Activated CD4-positive, alpha-beta T cell treated with anti-CD3 and anti-CD28 coated beads, Interleukin-2, amount 50 U/mL, for 24 hours (primary cell): Measurements from ENCODE around the gene TMED9.

Experiments used
- DNase-seq, 2 donors: peaks; one replicate each; pipeline ENCODE4 v3.0.0-alpha.2; 2020; ENCODE audit warnings: low read depth in 1 of 2, low spot score in 1 of 2

TMED9 gene

DNA sequence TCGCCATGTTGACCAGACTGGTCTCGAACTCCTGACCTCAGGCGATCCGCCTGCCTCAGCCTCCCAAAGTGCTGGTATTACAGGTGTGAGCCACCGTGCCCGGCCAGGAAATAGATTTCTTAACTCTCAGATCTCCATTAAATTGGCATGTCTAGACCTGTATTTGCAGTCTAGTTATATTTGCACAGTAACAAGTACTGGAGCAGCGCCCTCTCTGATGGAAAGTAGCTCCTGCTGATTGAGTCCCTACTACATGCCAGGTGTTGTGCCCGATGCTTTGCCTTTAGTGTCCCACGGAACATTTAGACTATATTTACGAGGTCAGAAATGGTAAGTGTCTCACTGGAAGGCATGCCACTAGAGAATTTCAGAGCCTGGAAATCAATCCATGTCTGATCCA lies 15.8 kb upstream of the TMED9 start:
- DNase-seq, result no peak

DNA sequence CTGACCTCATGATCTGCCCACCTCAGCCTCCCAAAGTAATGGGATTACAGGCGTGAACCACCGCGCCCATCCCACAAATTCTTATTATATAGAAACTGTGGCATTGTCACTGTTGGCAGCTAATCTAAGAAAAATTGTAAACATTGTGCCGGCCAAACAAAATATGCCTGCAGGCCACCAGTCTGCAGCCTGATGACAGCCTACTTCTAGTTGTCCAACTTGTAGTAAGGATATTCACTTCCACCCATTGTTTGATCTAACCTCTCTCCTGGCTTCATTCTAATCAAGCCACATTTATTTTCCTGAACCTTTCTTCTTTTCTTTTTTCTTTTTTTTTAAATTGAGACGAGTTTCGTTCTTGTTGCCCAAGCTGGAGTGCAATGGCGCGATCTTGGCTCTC lies 13.7 kb upstream of the TMED9 start:
- DNase-seq, result no peak

DNA sequence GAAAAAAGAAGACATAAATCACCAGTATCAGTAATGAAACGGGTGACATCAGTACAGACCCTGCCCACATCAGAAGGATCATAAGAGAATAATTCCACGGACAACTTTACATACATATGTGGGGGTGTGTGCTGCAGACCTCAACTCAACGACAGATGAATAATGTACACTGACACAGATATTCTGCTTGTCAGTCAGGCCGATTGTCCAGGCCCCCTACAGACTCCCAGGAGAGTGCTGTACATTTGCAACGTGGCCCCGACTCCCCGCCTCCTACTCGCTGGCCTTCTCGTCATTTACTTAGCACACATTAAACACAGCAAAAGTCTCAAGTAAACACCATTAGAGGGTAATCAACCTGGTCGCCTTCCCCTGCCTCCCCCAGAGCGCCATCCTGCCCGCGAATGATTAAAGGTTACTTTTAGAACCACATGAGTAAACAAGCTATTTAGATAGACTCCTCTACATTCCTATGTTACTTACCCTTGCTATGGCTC lies 3.5 kb upstream of the TMED9 start:
- DNase-seq, result no peak

DNA sequence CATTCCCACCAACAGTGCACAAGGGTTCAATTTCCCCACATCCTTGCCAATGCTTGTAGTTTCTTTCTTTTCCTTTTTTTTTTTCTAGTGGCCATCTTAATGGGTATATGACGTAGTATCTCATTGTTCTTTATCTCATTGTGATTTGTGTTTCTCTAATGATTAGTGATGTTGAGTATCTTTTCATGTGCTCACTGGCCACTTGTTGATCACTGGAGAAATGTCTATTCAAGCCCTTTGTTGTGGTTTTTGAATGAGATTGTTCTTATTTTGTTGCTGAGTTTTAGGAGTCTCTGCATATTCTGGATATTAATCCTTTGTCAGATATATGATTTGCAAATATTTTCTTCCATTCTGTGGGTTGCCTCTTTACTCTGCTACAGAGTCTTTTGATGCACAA lies 1.6 kb upstream of the TMED9 start:
- DNase-seq, result no peak

DNA sequence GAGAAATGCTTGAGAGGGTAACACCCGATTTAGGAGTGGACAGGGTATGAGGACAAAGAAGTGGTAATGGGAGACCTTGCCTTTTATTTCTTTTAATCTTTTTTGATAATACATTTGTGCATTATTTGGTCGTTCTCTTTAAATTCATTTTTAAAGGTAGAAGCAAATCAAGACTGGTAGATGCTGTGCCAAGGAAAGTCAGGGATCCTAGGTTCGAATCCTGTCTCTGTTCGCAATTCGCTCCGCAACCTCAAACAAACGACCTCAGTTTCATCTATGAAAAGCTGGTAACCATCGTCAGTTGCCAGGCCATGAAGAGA lies 353 bp upstream of the TMED9 start:
- no peak for DNase-seq

DNA sequence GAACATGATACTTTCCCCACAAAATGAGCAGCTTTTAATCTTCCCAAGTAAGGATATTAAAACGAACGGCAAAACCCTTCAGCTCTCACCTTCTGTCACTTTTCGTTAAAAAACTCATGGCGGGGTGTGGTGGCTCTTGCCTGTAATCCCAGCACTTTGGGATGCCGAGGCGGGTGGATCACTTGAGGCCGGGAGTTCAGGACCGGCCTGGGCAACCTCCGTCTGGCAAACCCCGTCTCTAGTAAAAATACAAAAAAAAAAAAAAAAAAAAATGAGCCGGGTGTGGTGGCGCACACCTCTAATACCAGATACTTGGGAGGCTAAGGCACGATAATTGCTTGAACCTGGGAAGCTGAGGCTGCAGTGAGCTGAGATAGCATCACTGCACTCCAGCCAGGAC lies 902 bp downstream of the TMED9 start:
- no peak for DNase-seq

DNA sequence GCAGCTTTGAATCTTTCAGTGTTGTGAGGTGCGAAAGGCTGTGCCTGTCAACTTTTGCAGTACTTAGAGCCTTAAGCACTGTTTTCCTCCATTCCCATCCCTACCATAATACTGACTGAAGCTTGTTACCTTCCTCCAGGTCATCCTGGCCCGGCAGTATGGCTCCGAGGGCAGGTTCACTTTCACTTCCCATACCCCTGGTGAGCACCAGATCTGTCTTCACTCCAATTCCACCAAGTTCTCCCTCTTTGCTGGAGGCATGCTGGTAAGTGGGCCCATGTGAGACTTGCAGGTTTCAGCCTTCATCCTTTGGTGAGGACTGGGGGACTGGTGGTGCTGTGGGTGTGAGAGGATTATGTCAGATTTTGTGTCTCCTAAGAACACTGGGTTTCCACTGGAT lies 1.5 kb downstream of the TMED9 start:
- DNase-seq, result no peak

DNA sequence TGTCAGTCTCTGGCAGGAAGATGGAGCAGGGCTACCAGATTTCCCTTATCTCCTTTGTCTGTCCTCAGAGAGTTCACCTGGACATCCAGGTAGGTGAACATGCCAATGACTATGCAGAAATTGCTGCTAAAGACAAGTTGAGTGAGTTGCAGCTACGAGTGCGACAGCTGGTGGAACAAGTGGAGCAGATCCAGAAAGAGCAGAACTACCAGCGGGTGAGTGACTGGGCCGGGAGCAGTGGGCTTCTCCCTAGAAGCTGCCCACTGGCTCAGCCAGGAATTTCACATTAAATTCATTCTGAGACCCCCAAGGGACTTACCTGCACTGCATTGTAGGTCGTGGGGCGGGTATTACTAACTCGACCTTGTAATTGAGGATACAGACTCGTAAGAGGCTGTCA lies 2.1 kb downstream of the TMED9 start:
- no peak for DNase-seq

DNA sequence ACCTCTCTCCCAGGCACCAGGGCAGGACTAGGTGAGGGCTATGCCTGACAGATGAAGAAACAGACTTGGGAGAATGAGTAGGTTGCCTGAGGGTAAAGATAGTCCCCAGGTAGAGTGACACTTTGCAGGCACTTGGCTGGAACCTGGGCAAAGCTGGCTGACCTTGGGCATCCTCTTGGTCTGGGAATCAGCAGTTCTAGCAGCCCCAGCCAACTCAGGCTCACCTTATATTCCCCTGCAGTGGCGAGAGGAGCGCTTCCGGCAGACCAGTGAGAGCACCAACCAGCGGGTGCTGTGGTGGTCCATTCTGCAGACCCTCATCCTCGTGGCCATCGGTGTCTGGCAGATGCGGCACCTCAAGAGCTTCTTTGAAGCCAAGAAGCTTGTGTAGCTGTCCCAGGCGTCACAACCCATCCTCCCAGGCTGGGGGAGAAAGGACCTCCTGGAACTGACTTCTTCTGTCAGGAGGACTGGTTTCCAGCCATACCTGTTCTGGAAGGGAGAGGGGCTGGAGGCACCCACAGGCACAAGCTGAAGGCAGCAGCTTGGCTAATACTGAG lies 3.1 kb downstream of the TMED9 start:
- no peak for DNase-seq

DNA sequence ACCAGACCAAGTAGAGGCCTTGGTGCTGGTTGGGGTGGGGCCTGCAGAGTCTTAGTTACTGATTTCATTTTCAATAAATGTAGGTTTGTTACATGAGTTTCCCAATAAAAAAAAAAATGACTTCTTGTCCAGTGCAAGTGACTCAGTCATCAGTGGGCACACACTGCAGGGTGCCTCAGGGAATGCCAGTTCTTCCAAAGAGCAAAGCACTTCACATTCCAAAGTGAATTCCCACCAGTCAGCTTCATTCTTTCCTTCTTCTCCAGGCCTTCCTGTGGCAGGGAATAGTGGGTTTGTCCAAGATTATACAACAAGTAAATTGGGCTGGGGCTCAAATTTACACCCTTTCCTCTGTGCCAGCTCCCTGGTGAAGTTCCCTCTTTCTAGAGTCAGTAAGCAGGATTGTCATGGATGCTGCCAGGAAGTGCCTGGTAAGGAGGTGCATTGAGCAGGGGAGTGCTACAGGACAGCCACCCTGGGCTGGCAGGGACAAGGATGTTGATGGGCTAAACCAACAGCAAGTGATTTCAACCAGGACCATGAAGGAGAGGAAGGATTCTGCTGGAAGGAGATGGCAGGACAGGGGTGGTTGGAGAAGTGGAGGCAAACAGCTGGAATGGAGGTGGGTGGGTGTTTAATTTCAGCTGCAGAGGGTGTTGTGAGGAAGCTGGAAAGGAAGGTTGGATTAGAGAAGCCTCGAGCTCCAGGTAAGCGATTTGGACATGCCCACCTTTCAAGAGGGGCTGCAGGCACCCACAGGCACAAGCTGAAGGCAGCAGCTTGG lies 4.2 kb downstream of the TMED9 start:
- DNase-seq, result no peak

DNA sequence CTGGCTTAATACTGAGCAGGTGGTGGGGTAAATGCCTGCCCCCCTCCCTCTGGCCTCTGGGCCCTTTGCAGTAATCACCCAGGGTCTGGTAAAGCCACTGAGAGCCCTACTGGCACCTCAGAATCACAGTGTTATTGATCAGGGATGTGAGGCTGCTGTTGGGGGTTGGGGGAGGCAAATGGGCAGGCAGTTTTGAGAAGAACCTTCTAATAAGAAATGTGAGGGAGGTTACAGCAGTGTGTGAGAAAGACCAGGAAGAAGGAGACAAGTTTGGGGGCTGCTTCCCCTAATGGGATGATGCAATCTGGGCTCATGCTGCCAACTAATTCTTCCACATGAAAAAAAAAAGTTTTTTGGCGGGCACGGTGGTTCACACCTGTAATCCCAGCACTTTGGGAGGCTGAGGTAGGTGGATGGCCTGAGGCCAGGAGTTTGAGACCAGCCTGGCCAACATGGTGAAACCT lies 4.8 kb downstream of the TMED9 start:
- DNase-seq, result no peak

DNA sequence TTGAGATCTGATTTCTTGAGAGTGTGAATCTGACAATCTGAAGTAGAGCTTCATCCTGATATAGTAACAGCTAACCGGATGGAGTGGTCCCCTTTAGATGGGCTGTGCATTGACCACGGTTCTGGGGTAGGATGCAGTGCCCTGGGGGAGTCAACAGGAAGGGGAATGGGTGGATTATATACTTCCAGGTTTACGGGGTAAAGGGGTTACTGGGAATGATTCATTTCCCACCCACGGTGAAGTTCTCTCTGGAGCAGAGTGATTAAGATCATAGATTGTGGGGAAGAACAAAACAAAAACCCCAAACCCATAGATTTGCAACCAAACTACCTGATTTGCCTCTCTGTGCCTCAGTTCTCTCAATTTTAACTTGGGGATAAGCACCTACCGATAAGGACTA lies 6.5 kb downstream of the TMED9 start:
- DNase-seq, result no peak

DNA sequence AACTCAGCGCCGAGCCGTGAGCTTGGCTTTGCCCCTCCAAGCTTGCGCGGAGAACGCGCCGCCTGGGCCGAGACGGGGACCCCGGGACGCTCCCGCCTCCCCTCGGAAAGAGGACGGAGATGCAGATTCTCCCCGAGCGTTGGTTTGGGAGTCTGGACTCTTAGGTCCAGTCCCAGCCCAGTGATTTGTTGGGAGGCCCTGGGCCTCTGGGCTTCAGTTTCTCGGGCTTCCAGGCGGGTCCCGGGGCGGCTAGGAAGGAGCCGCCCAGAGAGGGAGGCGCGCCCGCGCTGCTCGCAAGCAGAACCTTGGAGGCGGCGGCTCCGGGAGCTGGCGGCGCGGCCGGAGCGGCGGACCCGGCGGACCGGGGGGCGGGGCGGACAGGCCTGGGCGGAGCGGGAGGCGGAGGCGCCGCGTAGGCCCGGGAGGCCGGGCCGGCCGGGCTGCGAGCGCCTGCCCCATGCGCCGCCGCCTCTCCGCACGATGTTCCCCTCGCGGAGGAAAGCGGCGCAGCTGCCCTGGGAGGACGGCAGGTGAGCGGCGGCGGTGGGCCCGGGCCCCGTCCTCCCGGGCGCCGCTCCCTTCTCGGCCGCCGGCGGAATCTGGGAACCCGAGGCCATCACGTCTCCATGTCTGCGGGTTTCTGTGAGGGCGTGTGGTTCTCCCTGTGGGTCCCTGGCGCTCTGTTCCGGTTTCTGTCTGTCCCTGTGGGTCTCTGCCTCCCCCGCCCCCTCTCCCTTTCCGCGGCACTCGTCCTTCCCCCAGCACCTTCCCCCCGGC lies 7.9 kb downstream of the TMED9 start, which contains the start of gene B4GALT7:
B4GALT7 (plus strand) TSS at position 402 of the 777 bp plus-strand sequence; CDS start at position 481, 79 bp downstream.
- DNase-seq, result peak; percentile 78 to 87

DNA sequence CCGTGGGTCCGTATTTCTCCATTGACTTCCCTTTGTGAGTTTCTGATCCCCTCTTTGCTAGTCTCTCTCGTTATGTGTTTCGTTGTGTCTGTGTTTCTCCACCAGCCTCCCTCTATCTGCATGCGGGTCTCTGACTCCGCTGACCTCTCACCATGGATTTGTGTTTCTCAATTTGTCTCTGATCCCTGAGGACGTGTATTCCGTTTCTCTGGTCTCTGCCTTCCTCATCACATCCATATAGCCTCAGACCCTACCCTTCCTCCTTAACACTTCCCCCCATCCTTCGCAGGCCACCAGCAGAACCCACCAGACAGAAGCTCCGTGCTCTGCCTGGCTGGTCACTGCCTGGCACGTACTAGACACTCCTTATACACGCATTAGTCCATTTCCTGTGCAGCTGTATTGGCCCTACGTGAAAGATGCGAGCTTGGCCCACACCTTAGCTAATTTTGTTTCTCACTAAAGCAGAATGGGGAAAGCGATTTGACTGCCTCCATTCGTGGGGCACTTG lies 8.6 kb downstream of the TMED9 start:
- DNase-seq, result no peak

DNA sequence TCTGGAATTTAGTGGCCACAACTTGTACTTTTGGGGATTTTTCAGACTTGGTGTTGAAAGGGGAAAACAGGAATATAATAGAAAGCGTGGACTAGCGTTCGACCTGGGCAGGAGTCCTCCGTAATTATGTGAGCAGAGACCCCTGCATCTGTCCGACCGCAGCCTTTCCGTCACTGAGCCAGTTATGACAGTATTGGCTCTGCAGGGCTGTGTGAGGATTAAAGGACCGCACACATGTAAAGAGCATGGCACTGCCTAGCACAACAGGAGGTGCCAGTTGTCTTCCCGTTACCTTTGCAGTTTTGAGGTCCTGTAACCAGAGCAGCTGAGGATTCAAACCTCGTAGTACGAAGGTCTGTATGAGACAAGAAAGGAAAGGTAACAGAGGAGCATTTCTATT lies 9.1 kb downstream of the TMED9 start:
- DNase-seq, result no peak

DNA sequence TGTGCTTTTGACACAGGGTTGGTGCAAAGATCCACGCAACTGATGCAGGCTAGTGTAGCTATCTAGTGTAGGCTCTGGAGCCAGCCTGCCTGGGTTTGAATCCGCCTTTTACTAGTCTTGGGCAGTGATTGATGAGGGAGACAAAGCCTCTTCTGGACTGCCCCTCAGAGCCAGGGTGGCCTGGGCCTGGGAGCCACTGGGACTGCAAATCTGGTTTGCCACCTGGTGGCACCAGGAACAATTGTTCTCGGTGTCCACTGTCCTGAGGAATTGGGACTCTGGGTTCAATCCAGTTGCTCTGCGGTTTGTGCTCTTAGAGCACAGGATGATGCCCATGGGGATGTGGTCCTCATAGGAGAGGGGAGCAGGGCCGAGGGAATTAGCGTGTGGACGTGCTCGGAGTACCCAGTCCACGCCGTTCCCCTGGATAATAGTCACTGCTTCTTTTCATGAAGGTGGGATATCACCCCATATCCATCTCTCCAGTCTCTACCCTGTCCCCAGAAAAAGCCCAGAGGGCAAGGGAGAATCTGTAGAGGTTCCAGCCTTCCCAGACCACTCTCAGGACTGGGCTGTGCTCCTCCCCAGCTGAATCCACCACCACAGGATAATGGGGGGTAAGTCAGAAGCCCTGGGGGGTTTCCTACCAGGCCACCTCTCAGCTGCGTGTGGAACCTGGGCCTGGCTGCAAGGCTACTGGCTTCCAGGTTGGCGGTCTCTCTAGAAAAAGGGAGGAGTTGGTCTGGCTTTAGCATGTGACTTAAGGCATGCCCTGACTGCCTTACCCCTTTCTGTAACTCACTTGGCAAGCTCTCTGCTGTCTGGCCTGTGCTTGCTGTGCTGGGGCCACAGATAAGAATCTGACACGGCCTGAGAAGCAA lies 9.8 kb downstream of the TMED9 start:
- DNase-seq, result no peak

DNA sequence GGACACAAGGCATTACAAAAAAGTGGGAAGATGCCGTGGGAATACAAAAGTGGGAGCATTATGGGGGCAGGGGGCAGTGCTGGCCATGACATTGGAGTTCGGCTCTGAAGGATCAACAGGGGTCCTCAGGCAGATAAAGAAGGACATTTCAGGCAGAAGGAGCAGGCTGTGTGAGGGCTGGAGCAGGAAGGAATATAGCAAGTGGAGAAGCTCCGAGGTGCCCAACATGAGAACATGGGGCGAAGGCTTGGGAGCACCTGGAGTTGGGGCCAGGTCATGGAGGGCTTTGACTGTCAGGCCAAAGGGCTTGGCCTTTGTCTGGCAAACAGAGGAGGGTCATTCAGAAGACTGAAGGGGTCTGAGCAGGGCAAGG lies 10.4 kb downstream of the TMED9 start:
- DNase-seq, result no peak

DNA sequence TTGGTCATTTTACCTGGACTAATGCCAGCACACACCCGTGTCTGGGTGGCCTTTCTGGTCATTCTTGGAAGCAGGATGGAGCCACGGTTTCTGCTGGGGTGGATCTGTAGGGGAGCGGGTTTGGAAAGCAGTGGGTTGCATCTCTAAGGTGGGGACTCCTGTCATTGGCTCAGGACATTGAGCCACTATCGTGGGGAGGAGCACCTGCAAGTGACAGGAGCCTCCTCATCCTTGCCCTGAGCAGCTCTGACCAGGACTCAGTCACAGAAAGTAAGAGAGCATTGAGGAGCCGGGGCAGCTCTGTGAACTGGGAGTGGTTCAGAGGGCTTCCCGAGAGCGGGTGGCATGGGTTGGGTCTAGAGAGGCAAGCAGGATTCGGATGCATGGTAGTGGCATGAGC lies 11.6 kb downstream of the TMED9 start:
- DNase-seq, result no peak

DNA sequence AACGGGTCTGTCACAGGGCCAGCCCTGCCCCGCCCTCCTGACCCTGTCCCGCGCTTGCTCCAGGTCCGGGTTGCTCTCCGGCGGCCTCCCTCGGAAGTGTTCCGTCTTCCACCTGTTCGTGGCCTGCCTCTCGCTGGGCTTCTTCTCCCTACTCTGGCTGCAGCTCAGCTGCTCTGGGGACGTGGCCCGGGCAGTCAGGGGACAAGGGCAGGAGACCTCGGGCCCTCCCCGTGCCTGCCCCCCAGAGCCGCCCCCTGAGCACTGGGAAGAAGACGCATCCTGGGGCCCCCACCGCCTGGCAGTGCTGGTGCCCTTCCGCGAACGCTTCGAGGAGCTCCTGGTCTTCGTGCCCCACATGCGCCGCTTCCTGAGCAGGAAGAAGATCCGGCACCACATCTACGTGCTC lies 12.1 kb downstream of the TMED9 start:
- DNase-seq, result no peak

DNA sequence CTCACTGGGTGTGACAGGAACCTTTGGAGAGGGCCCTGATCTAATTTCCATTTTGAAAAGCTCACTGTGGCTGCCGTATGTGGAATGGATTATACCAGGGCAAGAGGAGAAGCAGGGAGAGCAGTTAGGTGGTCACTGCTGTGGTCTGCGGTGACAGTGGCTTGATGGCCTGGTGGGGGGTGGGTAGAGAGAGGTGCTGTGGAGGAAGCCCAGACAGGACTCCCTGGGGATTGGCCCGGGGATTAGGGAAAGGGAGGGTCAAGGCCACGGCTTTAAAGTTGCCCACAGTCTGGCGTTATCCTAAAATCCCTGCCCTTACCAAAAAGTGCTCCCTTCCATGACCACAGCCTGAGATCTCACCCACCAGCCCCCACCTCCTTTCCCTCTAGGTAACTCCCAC lies 12.7 kb downstream of the TMED9 start:
- DNase-seq, result no peak

DNA sequence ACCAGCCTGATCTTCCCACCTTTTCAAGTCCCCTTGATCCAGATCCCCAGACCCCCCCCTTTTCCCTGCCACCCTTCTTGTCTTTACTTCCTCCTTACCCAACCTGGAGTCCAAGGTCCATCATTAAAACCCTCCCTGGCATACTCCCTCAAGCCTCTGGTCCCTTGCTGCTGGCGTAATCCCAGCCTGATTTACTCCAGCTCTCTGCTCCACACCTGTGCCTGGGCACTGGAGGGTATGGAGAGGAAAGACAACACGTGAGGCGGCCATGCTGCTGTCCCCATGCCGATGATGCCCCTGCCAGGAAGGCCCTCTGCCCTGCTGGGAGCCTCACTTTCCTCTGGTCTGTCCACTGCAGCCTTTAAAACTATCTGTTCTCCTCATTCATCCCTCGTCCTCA lies 13.1 kb downstream of the TMED9 start:
- DNase-seq, result no peak
